ENCODE data around the gene CAVIN4. TPM values are rescaled to one million over a fixed set of nuclear protein-coding genes. Genes with fewer than 3 reads are reported as not detected.

CAVIN4 gene
- polyA plus RNA-seq, 2 of the 4 experiments (the other 2 are of a cell fraction) = 0.61 to 0.62 TPM

DNA sequence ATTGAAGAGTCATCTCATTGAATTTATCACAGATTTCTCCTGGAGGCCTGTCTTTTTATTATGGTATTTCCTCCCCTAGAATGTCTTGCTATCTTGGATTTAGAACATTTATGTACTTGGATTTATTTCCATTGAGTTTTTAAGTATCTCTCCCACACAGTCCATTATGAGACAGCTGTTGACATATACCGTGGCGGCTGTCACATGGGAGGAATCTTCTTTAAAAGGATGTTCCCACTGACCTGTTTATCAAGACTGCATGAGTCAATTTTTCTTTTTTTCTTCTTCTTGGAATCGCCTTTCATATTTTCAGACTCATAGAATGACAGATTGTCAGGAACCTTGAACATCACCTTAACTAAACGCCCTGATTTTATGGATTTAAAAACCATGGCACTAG is 2.9 kb upstream of the CAVIN4 start:
- ChIA-PET POLR2A (no interaction called here), CTCF (no interaction called here)
- no peak overlapping the region for H3K27ac ChIP-seq
- H3K4me1 ChIP-seq = no peaks in the 10 kb centered on the region
- no peak overlapping the region for H3K4me3 ChIP-seq
- no peak for TF ChIP-seq RAD21 (conservative IDR thresholded peaks at IDR 0.05 in 1 of 2, IDR thresholded peaks at IDR 0.05 in 1 of 2)
- FAIRE-seq = no peak
- no peak for DNase-seq (ENCODE audit: low read depth in 1 of 2, low spot score in 1 of 2)
- H3K4me2 ChIP-seq = no peak overlapping the region
- no peaks in the 10 kb centered on the region for H3K9me3 ChIP-seq
- WGBS (ENCODE audit: missing lambda C conversion rate) = 70% methylated on average over 4 of the region's 4 CpGs
- ATAC-seq = no peak

DNA sequence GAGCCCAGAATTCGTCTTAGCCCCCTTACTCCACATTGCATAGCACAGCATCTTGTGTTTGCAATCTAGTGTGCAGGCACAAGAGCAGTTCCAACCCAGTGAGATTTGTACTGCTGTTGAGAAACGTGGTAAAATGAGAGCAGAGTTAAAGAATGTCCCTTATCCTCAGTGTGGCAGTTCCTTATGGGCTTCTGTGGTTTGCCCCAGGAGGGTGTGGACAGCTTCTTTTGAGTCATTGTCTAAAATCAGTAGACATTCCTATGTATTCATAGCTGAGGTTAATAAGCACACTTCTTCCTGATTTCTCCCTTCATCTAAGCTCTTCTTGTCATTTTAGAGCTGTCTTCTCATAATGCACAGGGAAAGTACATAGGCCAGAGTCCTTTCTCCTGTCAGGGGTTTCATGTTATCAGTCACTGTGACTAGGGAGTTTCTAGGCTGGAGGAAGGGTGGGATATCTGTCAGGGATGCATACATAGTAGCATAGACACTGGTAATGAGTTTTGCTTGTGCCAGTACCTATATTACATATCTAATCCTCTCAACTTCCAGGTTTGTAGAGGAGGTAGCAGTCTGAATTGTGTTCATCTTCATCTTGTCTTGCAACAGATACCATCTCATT is 2.0 kb upstream of the CAVIN4 start:
- Histone ChIP-seq H3K4me1 (no peaks in the 10 kb centered on the region), H3K4me3 (no peak overlapping the region), H3K4me2 (no peak overlapping the region), H3K9me3 (no peaks in the 10 kb centered on the region), H3K27ac (no peak overlapping the region)
- no peak for ATAC-seq
- ChIA-PET POLR2A (no interaction called here), CTCF (no interaction called here)
- TF ChIP-seq HDAC2 (IDR thresholded peaks at IDR 0.05) = no peak
- TF ChIP-seq HOXB13 (CRISPR knock-in tag; IDR thresholded peaks at IDR 0.05; ENCODE audit: low read depth) = no peak
- no peak for TF ChIP-seq RFX5 (IDR thresholded peaks at IDR 0.05)
- TF ChIP-seq SMC3 (IDR thresholded peaks at IDR 0.05) = no peak
- TF ChIP-seq, protein P1, sequence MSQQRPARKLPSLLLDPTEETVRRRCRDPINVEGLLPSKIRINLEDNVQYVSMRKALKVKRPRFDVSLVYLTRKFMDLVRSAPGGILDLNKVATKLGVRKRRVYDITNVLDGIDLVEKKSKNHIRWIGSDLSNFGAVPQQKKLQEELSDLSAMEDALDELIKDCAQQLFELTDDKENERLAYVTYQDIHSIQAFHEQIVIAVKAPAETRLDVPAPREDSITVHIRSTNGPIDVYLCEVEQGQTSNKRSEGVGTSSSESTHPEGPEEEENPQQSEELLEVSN (IDR thresholded peaks at IDR 0.05; ENCODE audit: borderline replicate concordance, low read depth) = no peak
- no peak for TF ChIP-seq HOXB5 (CRISPR knock-in tag; IDR thresholded peaks at IDR 0.05)
- FAIRE-seq = no peak
- 28% methylated on average over 2 of the region's 2 CpGs for WGBS (ENCODE audit: missing lambda C conversion rate)
- no peak for DNase-seq (ENCODE audit: low read depth in 1 of 2, low spot score in 1 of 2)

DNA sequence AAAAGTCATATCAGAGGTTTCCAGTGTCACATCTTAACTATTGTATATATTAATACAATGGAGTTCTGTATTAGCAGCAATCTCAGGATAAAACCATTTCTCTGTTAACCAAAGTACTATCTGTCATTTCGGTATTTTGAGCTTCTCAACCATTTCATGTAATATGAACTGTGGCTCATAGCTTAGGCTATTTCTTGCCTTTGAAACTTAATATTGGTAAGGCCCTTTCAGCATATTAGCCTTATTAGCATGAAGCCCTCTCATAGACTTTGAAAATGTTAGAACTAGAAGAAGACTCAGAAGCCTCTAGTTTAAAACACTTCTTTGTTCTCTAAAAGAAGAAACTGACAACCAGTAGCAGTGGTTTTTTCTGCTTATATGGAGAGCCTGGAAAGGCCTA is 731 bp downstream of the CAVIN4 start:
- WGBS (ENCODE audit: missing lambda C conversion rate) = 87% methylated on average over 1 of the region's 1 CpG
- ChIA-PET CTCF (interaction anchor here (1.3 to 1.7 kb wide), 3 partner anchors 13 to 23 kb away, joined by 4 to 8 read pairs (median 5); no protein-coding TSS in a partner anchor), POLR2A (no interaction called here)
- ATAC-seq (no peak), FAIRE-seq (no peak), DNase-seq (ENCODE audit: low read depth in 1 of 2, low spot score in 1 of 2) (no peak)
- Histone ChIP-seq H3K4me2 (no peak overlapping the region), H3K4me3 (no peak overlapping the region), H3K9me3 (no peaks in the 10 kb centered on the region), H3K27ac (no peak overlapping the region), H3K4me1 (no peaks in the 10 kb centered on the region)
- TF ChIP-seq HDAC2 (IDR thresholded peaks at IDR 0.05) (no peak), PHF8 (IDR thresholded peaks at IDR 0.05; ENCODE audit: borderline replicate concordance, low read depth) (no peak), SMC3 (IDR thresholded peaks at IDR 0.05) (no peak), RCOR1 (IDR thresholded peaks at IDR 0.05; ENCODE audit: low read depth, low read length) (no peak), TFCP2L1 (CRISPR knock-in tag; IDR thresholded peaks at IDR 0.05) (no peak), ZNF302 (CRISPR knock-in tag; IDR thresholded peaks at IDR 0.05) (no peak), CBX2 (IDR thresholded peaks at IDR 0.05; ENCODE audit: borderline replicate concordance, low read depth) (no peak)

DNA sequence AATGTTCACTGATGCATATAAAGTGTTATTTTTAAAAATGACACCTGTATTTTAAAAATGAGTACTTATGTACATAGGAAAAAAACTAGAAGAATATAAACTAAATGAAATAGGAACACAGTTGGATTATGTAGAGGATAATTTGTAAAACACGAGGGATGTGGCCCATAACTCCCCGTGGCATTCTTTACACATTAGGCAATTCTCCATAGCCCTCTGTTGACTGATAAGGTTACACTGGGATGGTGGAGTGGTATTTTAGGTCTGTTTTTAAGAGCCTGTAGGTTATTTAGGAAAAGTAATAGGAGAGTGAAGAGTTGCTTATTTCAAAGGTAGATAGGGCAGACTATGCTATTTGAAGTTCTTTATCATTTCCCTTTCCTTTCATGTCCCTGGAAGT is 1.8 kb downstream of the CAVIN4 start:
- no peaks in the 10 kb centered on the region for H3K9me3 ChIP-seq
- H3K27ac ChIP-seq = no peak overlapping the region
- no peak overlapping the region for H3K4me3 ChIP-seq
- H3K4me1 ChIP-seq = no peaks in the 10 kb centered on the region
- ATAC-seq = no peak
- FAIRE-seq = no peak
- ChIA-PET POLR2A (no interaction called here), CTCF (no interaction called here)
- WGBS (ENCODE audit: missing lambda C conversion rate) = 78% methylated on average over 2 of the region's 2 CpGs
- no peak for TF ChIP-seq ZNF302 (CRISPR knock-in tag; IDR thresholded peaks at IDR 0.05)
- DNase-seq (ENCODE audit: low read depth in 1 of 2, low spot score in 1 of 2) = no peak
- no peak overlapping the region for H3K4me2 ChIP-seq

DNA sequence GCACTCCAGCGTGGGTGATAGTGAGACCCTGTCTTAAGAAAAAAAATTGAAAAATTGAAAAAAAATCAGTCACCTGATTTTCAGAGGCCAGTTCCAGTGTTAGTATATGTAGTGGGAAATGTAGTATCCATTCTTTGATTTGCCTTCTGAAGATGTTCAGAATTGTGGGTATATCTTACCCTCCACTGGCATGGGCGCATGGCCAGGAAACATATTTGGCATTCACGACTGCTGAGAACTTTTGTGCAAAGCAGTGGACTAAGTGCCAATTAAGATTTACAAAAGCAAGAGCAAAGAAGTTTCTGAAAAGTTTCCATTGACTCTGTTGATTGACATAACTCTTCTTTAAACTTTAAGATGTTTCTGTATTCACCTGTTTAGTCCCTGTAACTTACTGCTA is 2.4 kb downstream of the CAVIN4 start:
- ChIA-PET CTCF (no interaction called here), POLR2A (no interaction called here)
- DNase-seq (ENCODE audit: low read depth in 1 of 2, low spot score in 1 of 2) (no peak), FAIRE-seq (no peak), ATAC-seq (no peak)
- no peaks in the 10 kb centered on the region for H3K9me3 ChIP-seq
- 83% methylated on average over 3 of the region's 3 CpGs for WGBS (ENCODE audit: missing lambda C conversion rate)
- H3K4me1 ChIP-seq = no peaks in the 10 kb centered on the region
- no peak overlapping the region for H3K4me3 ChIP-seq
- TF ChIP-seq POLR2A (IDR thresholded peaks at IDR 0.05; ENCODE audit: low read length) = no peak
- TF ChIP-seq CBX8 (IDR thresholded peaks at IDR 0.05) = no peak
- TF ChIP-seq ESRRA (IDR thresholded peaks at IDR 0.05; ENCODE audit: borderline replicate concordance, low read length) = no peak
- TF ChIP-seq, protein P2, sequence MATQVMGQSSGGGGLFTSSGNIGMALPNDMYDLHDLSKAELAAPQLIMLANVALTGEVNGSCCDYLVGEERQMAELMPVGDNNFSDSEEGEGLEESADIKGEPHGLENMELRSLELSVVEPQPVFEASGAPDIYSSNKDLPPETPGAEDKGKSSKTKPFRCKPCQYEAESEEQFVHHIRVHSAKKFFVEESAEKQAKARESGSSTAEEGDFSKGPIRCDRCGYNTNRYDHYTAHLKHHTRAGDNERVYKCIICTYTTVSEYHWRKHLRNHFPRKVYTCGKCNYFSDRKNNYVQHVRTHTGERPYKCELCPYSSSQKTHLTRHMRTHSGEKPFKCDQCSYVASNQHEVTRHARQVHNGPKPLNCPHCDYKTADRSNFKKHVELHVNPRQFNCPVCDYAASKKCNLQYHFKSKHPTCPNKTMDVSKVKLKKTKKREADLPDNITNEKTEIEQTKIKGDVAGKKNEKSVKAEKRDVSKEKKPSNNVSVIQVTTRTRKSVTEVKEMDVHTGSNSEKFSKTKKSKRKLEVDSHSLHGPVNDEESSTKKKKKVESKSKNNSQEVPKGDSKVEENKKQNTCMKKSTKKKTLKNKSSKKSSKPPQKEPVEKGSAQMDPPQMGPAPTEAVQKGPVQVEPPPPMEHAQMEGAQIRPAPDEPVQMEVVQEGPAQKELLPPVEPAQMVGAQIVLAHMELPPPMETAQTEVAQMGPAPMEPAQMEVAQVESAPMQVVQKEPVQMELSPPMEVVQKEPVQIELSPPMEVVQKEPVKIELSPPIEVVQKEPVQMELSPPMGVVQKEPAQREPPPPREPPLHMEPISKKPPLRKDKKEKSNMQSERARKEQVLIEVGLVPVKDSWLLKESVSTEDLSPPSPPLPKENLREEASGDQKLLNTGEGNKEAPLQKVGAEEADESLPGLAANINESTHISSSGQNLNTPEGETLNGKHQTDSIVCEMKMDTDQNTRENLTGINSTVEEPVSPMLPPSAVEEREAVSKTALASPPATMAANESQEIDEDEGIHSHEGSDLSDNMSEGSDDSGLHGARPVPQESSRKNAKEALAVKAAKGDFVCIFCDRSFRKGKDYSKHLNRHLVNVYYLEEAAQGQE (IDR thresholded peaks at IDR 0.05) = no peak
- no peak for TF ChIP-seq CEBPB (IDR thresholded peaks at IDR 0.05)
- no peak for TF ChIP-seq POLR2AphosphoS2 (conservative IDR thresholded peaks at IDR 0.05; ENCODE audit: low read length)
- TF ChIP-seq, protein P3, sequence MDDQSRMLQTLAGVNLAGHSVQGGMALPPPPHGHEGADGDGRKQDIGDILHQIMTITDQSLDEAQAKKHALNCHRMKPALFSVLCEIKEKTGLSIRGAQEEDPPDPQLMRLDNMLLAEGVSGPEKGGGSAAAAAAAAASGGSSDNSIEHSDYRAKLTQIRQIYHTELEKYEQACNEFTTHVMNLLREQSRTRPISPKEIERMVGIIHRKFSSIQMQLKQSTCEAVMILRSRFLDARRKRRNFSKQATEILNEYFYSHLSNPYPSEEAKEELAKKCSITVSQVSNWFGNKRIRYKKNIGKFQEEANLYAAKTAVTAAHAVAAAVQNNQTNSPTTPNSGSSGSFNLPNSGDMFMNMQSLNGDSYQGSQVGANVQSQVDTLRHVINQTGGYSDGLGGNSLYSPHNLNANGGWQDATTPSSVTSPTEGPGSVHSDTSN (IDR thresholded peaks at IDR 0.05) = no peak
- TF ChIP-seq HDAC2 (IDR thresholded peaks at IDR 0.05) = no peak
- TF ChIP-seq FOXS1 (CRISPR knock-in tag; IDR thresholded peaks at IDR 0.05) = no peak
- no peak for TF ChIP-seq RARB (CRISPR knock-in tag; IDR thresholded peaks at IDR 0.05)
- TF ChIP-seq CBX2 (IDR thresholded peaks at IDR 0.05; ENCODE audit: borderline replicate concordance, low read depth) = no peak
- no peak overlapping the region for H3K4me2 ChIP-seq
- H3K27ac ChIP-seq = no peak overlapping the region
